ENCODE data around the gene YBEY. TPM values are rescaled to one million over a fixed set of nuclear protein-coding genes. Genes with fewer than 3 reads are reported as not detected.

YBEY gene
- total and polyA plus RNA-seq, 2 of the 13 experiments (the other 11 are each of a cell fraction or from before 2014, with no cell fraction given) = 6.5 to 8.9 TPM

DNA sequence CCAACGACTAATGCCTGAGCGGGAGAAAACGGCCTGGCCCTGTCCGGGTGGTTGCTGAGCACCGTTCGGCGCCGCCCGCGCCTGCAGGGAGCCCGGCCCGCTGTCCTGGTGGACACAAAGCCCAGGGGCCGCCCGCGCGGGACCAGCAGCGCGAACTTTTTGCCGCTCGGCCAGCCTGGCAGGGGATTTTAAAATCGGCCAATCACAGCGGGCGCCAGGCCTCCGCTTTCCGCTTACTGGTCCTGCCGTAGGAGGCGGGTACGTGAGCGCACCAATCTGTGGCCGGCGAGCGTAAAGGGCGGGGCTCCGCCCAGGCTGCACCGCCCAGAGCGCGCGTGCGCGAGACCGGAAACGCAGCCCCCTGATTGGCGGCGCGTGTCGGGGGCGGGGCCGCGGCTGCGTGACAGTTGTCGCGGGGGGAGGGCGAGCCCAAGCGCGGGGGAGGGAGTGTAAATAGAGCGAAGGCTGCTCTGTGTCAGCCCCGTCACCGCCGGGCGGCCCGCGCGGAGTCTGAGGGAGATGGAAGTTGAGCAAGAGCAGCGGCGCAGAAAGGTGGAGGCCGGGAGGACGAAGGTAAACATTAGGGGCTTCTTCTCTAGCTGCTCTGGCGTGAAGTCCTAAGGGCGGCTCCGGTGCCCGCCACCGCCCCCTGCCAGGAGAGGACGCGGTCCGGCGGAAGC is 37.7 kb downstream of the YBEY start, which contains the start of the genes C21orf58 and PCNT (continued):
- TF ChIP-seq, protein P1, sequence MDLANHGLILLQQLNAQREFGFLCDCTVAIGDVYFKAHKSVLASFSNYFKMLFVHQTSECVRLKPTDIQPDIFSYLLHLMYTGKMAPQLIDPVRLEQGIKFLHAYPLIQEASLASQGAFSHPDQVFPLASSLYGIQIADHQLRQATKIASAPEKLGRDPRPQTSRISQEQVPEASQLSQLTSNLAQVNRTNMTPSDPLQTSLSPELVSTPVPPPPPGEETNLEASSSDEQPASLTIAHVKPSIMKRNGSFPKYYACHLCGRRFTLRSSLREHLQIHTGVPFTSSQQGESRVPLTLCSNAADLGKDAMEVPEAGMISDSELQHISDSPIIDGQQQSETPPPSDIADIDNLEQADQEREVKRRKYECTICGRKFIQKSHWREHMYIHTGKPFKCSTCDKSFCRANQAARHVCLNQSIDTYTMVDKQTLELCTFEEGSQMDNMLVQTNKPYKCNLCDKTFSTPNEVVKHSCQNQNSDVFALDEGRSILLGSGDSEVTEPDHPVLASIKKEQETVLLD (CRISPR knock-in tag; IDR thresholded peaks at IDR 0.05; ENCODE audit: low read depth) = peak; percentile 58; the same call in 1 of the 2 replicates
- TF ChIP-seq ZNF841 (CRISPR knock-in tag; IDR thresholded peaks at IDR 0.05; ENCODE audit: borderline replicate concordance) (no peak; the same call in 1 of the 2 replicates), ZFYVE20 (CRISPR knock-in tag; IDR thresholded peaks at IDR 0.05; ENCODE audit: borderline replicate concordance, low read depth) (peak; percentile 77; the same call in 1 of the 2 replicates), ZNF350 (CRISPR knock-in tag; IDR thresholded peaks at IDR 0.05; ENCODE audit: borderline replicate concordance, low read depth) (peak; percentile 21; the same call in 1 of the 2 replicates), TEAD3 (CRISPR knock-in tag; optimal IDR thresholded peaks at IDR 0.05; ENCODE audit: borderline replicate concordance) (no peak), SOX5 (CRISPR knock-in tag; IDR thresholded peaks at IDR 0.05; ENCODE audit: borderline replicate concordance) (no peak), ZSCAN12 (CRISPR knock-in tag; IDR thresholded peaks at IDR 0.05) (no peak), MAFK (conservative IDR thresholded peaks at IDR 0.05 in 1 of 2, IDR thresholded peaks at IDR 0.05 in 1 of 2; ENCODE audit: low read length in 2 of 2) (no peak), EEA1 (CRISPR knock-in tag; IDR thresholded peaks at IDR 0.05; ENCODE audit: borderline replicate concordance) (no peak), HOXA5 (CRISPR knock-in tag; IDR thresholded peaks at IDR 0.05) (no peak), KDM3A (CRISPR knock-in tag; IDR thresholded peaks at IDR 0.05; ENCODE audit: low read depth) (no peak), IRF2 (CRISPR knock-in tag; IDR thresholded peaks at IDR 0.05) (0 out of 2 replicates have a peak, but pooled peaks have one; percentile 5), SMAD9 (CRISPR knock-in tag; IDR thresholded peaks at IDR 0.05) (no peak), SIX4 (CRISPR knock-in tag; IDR thresholded peaks at IDR 0.05) (no peak), SOX13 (IDR thresholded peaks at IDR 0.05) (no peak), SOX13 (CRISPR knock-in tag; conservative IDR thresholded peaks at IDR 0.05 in 1 of 2, IDR thresholded peaks at IDR 0.05 in 1 of 2) (no peak), ARNT (IDR thresholded peaks at IDR 0.05) (no peak), HNRNPK (IDR thresholded peaks at IDR 0.05; ENCODE audit: low read depth, low read length, poor library complexity, severe bottlenecking) (no peak), IKZF1 (IDR thresholded peaks at IDR 0.05) (no peak), YEATS4 (CRISPR knock-in tag; IDR thresholded peaks at IDR 0.05; ENCODE audit: borderline replicate concordance) (peak; percentile 95; the same call in 1 of the 2 replicates)
- TF ChIP-seq, protein P2, sequence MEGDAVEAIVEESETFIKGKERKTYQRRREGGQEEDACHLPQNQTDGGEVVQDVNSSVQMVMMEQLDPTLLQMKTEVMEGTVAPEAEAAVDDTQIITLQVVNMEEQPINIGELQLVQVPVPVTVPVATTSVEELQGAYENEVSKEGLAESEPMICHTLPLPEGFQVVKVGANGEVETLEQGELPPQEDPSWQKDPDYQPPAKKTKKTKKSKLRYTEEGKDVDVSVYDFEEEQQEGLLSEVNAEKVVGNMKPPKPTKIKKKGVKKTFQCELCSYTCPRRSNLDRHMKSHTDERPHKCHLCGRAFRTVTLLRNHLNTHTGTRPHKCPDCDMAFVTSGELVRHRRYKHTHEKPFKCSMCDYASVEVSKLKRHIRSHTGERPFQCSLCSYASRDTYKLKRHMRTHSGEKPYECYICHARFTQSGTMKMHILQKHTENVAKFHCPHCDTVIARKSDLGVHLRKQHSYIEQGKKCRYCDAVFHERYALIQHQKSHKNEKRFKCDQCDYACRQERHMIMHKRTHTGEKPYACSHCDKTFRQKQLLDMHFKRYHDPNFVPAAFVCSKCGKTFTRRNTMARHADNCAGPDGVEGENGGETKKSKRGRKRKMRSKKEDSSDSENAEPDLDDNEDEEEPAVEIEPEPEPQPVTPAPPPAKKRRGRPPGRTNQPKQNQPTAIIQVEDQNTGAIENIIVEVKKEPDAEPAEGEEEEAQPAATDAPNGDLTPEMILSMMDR (CRISPR knock-in tag; IDR thresholded peaks at IDR 0.05) = no peak
- TF ChIP-seq, protein P3, sequence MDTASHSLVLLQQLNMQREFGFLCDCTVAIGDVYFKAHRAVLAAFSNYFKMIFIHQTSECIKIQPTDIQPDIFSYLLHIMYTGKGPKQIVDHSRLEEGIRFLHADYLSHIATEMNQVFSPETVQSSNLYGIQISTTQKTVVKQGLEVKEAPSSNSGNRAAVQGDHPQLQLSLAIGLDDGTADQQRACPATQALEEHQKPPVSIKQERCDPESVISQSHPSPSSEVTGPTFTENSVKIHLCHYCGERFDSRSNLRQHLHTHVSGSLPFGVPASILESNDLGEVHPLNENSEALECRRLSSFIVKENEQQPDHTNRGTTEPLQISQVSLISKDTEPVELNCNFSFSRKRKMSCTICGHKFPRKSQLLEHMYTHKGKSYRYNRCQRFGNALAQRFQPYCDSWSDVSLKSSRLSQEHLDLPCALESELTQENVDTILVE (CRISPR knock-in tag; IDR thresholded peaks at IDR 0.05) = no peak
- TF ChIP-seq, protein P4, sequence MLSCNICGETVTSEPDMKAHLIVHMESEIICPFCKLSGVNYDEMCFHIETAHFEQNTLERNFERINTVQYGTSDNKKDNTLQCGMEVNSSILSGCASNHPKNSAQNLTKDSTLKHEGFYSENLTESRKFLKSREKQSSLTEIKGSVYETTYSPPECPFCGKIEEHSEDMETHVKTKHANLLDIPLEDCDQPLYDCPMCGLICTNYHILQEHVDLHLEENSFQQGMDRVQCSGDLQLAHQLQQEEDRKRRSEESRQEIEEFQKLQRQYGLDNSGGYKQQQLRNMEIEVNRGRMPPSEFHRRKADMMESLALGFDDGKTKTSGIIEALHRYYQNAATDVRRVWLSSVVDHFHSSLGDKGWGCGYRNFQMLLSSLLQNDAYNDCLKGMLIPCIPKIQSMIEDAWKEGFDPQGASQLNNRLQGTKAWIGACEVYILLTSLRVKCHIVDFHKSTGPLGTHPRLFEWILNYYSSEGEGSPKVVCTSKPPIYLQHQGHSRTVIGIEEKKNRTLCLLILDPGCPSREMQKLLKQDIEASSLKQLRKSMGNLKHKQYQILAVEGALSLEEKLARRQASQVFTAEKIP (CRISPR knock-in tag; IDR thresholded peaks at IDR 0.05; ENCODE audit: borderline replicate concordance) = no peak
- TF ChIP-seq, protein P5, sequence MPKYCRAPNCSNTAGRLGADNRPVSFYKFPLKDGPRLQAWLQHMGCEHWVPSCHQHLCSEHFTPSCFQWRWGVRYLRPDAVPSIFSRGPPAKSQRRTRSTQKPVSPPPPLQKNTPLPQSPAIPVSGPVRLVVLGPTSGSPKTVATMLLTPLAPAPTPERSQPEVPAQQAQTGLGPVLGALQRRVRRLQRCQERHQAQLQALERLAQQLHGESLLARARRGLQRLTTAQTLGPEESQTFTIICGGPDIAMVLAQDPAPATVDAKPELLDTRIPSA (CRISPR knock-in tag; IDR thresholded peaks at IDR 0.05; ENCODE audit: borderline replicate concordance) = no peak
